Suprapubic skin (tissue), 4 donors: ENCODE results near the gene SLC25A24. TPM values are rescaled to one million over a fixed set of nuclear protein-coding genes. Genes with fewer than 3 reads are reported as not detected.
"Not testable (repeated sequence)": the region's sequence is repeated elsewhere in the genome, so short reads cannot be mapped to it uniquely, and the experiment has no call there.

Experiments used
- DNase-seq, 2 donors: peaks; one replicate each; pipeline ENCODE4 v3.0.0-alpha.2; 2019; ENCODE audit warnings: low spot score in 2 of 2
- H3K27ac ChIP-seq: fragments of 200-600 bp; sonication (generic); one replicate; pipeline ENCODE4 v1.5.1; 2019
- H3K27me3 ChIP-seq: fragments of 200-600 bp; sonication (generic); one replicate; pipeline ENCODE4 v1.5.1; 2019
- H3K36me3 ChIP-seq: fragments of 200-600 bp; sonication (generic); one replicate; pipeline ENCODE4 v1.5.1; 2019
- H3K4me1 ChIP-seq: fragments of 200-600 bp; sonication (generic); one replicate; pipeline ENCODE4 v1.5.1; 2019
- H3K4me3 ChIP-seq: fragments of 200-600 bp; sonication (generic); one replicate; pipeline ENCODE4 v1.5.1; 2019; ENCODE audit warnings: mild to moderate bottlenecking
- H3K9me3 ChIP-seq: fragments of 200-600 bp; sonication (generic); one replicate; pipeline ENCODE4 v1.5.1; 2019
- CTCF ChIP-seq, 2 donors: fragments of 200-600 bp in 1 of 2; fragments of 450-650 bp in 1 of 2; sonication (generic) in 1 of 2; IDR thresholded peaks; one replicate each; pipeline ENCODE4 v1.5.1; 2016 to 2019; ENCODE audit warnings: antibody characterized with exemption in 2 of 2, mild to moderate bottlenecking in 1 of 2, moderate library complexity in 1 of 2
- EP300 ChIP-seq: sonication (generic); formaldehyde crosslinking; IDR thresholded peaks from one replicate; pipeline ENCODE4 v1.6.1; 2017; ENCODE audit warnings: antibody characterized with exemption
- POLR2A ChIP-seq, 2 donors: fragments of 450-650 bp; IDR thresholded peaks; one replicate each; pipeline ENCODE4 v1.6.1; 2017; ENCODE audit warnings: antibody characterized with exemption in 2 of 2, mild to moderate bottlenecking in 2 of 2, moderate library complexity in 2 of 2
- POLR2AphosphoS5 ChIP-seq, 3 donors: sonication (generic); formaldehyde crosslinking; IDR thresholded peaks; one replicate each; pipeline ENCODE4 v1.6.1; 2017; ENCODE audit warnings: antibody characterized with exemption in 3 of 3
- WGBS: methylation state at CpG from one replicate; pipeline ENCODE4 v1.1.5; 2018; 5-methylcytosine and 5-hydroxymethylcytosine counted together
- total RNA-seq, 4 donors: library from RNA; depleted of rRNA; stranded (reverse); fragments of >200 nt; gene quantifications; one replicate each; pipeline ENCODE4 v1.1.0, GENCODE V29; 2016

SLC25A24 gene
- total RNA-seq, 4 donors from 2014 or later = 13.6 to 17.7 (median 16.2) TPM

- peaks cover 32% of the 10 kb centered on the region for H3K36me3 ChIP-seq
- no peaks in the 10 kb centered on the region for H3K27me3 ChIP-seq
- no peak for TF ChIP-seq POLR2AphosphoS5 (IDR thresholded peaks at IDR 0.05)
- no peak for TF ChIP-seq CTCF (IDR thresholded peaks at IDR 0.05)
- TF ChIP-seq POLR2A (IDR thresholded peaks at IDR 0.05) = no peak
- no peak for TF ChIP-seq EP300
- H3K27ac ChIP-seq = no peak overlapping the region
- WGBS = 79% methylated on average over 6 of the region's 6 CpGs
- no peak overlapping the region for H3K4me3 ChIP-seq
- H3K9me3 ChIP-seq = peaks cover 3% of the 10 kb centered on the region
- no peaks in the 10 kb centered on the region for H3K4me1 ChIP-seq
- DNase-seq = no peak
Observed at GRCh38 chr1:108142773-108143394, 57.3 kb downstream of the SLC25A24 start.

GRCh38 chr1:108142258-108142657, 57.9 kb downstream of the SLC25A24 start:
- WGBS = 89% methylated on average over 4 of the region's 4 CpGs
- DNase-seq = no peak
- no peak for TF ChIP-seq CTCF (IDR thresholded peaks at IDR 0.05)
- TF ChIP-seq EP300 = no peak
- TF ChIP-seq POLR2AphosphoS5 (IDR thresholded peaks at IDR 0.05) = no peak
- TF ChIP-seq POLR2A (IDR thresholded peaks at IDR 0.05) = no peak
- H3K27me3 ChIP-seq = no peaks in the 10 kb centered on the region
- H3K36me3 ChIP-seq = peaks cover 32% of the 10 kb centered on the region
- H3K9me3 ChIP-seq = peaks cover 3% of the 10 kb centered on the region
- H3K4me3 ChIP-seq = no peak overlapping the region
- H3K27ac ChIP-seq = no peak overlapping the region
- no peaks in the 10 kb centered on the region for H3K4me1 ChIP-seq

DNA sequence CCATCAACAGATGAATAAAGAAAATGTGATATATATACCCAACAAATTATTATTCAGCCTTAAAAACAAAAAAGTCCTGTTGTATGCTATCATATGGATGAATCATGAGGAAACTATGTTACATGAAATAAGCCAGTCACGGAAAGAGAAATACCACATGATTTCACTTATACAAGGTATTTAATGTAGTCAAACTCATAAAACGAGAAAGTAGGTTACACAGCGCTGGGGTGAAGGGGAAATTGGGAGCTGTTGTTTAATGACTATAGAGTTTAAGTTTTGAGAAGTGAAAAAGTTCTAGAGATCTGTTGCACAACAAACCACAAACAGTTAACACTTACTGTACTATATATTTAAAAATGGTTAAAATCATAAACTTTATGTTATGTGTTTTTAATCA, 58.5 kb downstream of the SLC25A24 start:
- TF ChIP-seq POLR2A (IDR thresholded peaks at IDR 0.05) (no peak), CTCF (IDR thresholded peaks at IDR 0.05) (no peak), EP300 (no peak), POLR2AphosphoS5 (IDR thresholded peaks at IDR 0.05) (no peak)
- Histone ChIP-seq H3K4me1 (no peaks in the 10 kb centered on the region), H3K27me3 (no peaks in the 10 kb centered on the region), H3K9me3 (peaks cover 3% of the 10 kb centered on the region), H3K36me3 (peaks cover 34% of the 10 kb centered on the region), H3K4me3 (no peak overlapping the region), H3K27ac (no peak overlapping the region)
- WGBS = 85% methylated on average over 3 of the region's 3 CpGs
- DNase-seq = no peak

DNA sequence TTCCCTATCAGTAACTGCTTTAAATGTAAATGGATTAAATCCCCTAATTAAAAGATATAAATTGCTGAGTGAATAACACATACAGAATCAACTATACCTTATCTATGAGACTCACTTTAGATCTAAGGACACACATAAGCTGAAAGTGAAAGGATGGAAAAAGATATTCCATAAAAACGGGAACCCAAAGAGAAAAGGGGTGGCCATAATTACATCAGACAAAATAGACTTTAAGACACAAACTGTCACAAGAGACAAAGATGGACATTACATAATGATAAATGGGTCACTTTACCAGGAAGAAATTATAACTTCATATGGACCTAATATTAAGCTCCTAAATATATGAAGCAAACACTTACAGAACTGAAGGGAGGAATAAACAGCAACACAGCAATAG, 59.2 kb downstream of the SLC25A24 start:
- Histone ChIP-seq H3K9me3 (peaks cover 3% of the 10 kb centered on the region), H3K27ac (no peak overlapping the region), H3K4me1 (no peaks in the 10 kb centered on the region), H3K4me3 (no peak overlapping the region), H3K36me3 (peaks cover 40% of the 10 kb centered on the region), H3K27me3 (no peaks in the 10 kb centered on the region)
- 95% methylated on average over 1 of the region's 1 CpG for WGBS
- TF ChIP-seq CTCF (IDR thresholded peaks at IDR 0.05) = no peak
- no peak for TF ChIP-seq EP300
- TF ChIP-seq POLR2A (IDR thresholded peaks at IDR 0.05) = no peak
- no peak for TF ChIP-seq POLR2AphosphoS5 (IDR thresholded peaks at IDR 0.05)
- DNase-seq = no peak

DNA sequence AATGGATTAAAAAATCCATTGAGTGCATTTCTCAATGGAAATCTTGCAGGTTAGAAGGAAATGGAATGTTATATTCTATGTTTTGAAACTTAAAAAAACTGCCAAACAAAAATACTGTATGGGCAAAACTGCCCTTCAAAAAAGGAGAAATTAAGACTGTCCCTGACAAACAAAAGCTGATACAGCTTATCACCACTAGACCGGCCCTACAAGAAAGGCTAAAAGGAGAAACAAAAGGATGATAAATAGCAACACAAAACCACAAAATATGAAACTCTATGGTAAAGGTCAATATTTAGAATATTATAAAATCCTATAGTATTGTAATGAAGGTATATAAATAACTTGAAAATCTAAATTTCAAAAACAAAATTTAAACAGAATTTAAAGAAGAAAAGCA, 60.0 kb downstream of the SLC25A24 start:
- no peak overlapping the region for H3K27ac ChIP-seq
- no peaks in the 10 kb centered on the region for H3K4me1 ChIP-seq
- no peak for DNase-seq
- 85% methylated on average over 1 of the region's 1 CpG for WGBS
- H3K36me3 ChIP-seq = peaks cover 45% of the 10 kb centered on the region
- no peak overlapping the region for H3K4me3 ChIP-seq
- H3K9me3 ChIP-seq = peaks cover 3% of the 10 kb centered on the region
- TF ChIP-seq POLR2AphosphoS5 (IDR thresholded peaks at IDR 0.05) = no peak
- no peak for TF ChIP-seq POLR2A (IDR thresholded peaks at IDR 0.05)
- TF ChIP-seq EP300 = no peak
- TF ChIP-seq CTCF (IDR thresholded peaks at IDR 0.05) = no peak
- H3K27me3 ChIP-seq = no peaks in the 10 kb centered on the region

DNA sequence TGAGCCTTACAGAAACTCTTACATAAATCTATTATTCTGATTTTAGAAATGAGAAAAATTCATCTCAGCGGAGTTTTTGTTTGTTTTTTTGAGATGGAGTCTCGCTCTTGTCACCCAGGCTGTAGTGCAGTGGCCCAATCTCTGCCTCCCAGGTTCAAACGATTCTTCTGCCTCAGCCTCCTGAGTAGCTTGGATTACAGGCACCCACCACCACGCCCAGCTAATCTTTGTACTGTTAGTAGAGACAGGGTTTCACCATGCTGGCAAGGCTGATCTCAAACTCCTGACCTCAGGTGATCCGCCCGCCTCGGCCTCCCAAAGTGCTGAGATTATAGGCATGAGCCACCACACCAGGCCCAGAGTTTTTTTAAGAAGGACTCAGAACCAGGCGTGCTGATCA, 60.6 kb downstream of the SLC25A24 start:
- peaks cover 45% of the 10 kb centered on the region for H3K36me3 ChIP-seq
- H3K4me3 ChIP-seq, H3K4me1 ChIP-seq, H3K9me3 ChIP-seq, H3K27ac ChIP-seq, H3K27me3 ChIP-seq, DNase-seq: not testable (repeated sequence)
- WGBS = 99% methylated on average over 8 of the region's 8 CpGs

DNA sequence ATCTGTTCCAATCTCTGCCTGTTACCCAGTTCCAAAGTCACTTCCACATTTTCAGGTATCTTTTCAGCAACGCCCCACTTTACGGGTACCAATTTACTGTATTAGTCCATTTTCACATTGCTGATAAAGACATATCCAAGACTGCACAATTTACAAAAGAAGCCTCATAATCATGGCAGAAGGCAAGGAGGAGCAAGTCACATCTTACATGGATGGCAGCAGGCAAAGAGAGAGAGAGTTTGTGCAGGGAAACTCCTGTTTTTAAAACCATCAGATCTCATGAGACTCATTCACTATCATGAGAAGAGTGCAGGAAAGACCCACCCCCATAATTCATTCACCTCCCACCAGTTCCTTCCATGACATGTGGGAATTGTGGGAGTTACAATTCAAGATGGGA, 67.0 kb downstream of the SLC25A24 start:
- 91% methylated on average over 2 of the region's 2 CpGs for WGBS
- H3K9me3 ChIP-seq, DNase-seq: not testable (repeated sequence)

DNA sequence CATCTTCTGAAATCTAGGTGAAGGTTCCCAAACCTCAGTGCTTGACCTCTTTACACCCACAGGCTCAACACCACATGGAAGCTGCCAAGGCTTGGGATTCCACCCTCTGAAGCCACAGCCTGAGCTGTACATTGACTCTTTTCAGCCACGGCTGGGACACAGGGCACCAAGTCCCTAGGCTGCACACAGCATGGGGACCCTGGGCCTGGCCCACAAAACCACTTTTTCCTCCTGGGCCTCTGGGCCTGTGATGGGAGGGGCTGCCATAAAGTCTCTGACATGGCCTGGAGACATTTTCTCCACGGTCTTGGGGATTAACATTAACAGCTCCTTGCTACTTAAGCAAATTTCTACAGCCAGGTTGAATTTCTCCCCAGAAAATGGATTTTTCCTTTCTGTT, 67.8 kb downstream of the SLC25A24 start:
- WGBS = 95% methylated on average over 2 of the region's 2 CpGs
- peaks cover 27% of the 10 kb centered on the region for H3K36me3 ChIP-seq
- H3K4me3 ChIP-seq, H3K9me3 ChIP-seq, H3K4me1 ChIP-seq, H3K27me3 ChIP-seq, DNase-seq, H3K27ac ChIP-seq: not testable (repeated sequence)

More for the DNA sequence above, 67.0 kb downstream of the SLC25A24 start:
- H3K27ac ChIP-seq, H3K4me1 ChIP-seq, H3K27me3 ChIP-seq, H3K4me3 ChIP-seq: not testable (repeated sequence)
- H3K36me3 ChIP-seq = peaks cover 35% of the 10 kb centered on the region
